Activated CD4-positive, alpha-beta T cell treated with anti-CD3 and anti-CD28 coated beads, Interleukin-2, Interleukin-6, amounts not matched to agents 100 ng/mL and 50 ng/mL, durations not matched to agents 16 hours and 8 hours (primary cell): ENCODE data around the gene IMP4.
A peak's percentile ranks its signal among the peaks of the same experiment; 100 is the strongest.

Source experiments
- DNase-seq: peaks from one replicate; pipeline ENCODE4 v3.0.0-alpha.2; 2020

Gene IMP4

DNA sequence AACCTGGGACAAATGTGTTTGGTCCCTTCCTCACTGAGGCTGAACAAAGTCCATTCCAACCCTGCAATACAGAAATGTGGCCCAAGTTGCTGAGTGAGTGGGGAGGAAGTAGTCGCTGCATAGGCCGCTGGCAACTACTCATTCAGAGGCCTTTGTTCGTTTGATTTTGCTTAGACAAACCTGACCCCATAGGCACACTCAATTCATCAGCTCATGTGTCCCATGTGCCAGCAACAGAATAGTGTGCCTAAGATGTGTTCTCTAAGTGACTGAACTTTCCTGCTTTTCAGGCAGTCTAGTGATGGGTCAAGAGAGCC lies 36.2 kb downstream of the IMP4 start:
- no peak for DNase-seq

GRCh38 chr2:130380096-130380934 lies 37.6 kb downstream of the IMP4 start:
- DNase-seq, result no peak

DNA sequence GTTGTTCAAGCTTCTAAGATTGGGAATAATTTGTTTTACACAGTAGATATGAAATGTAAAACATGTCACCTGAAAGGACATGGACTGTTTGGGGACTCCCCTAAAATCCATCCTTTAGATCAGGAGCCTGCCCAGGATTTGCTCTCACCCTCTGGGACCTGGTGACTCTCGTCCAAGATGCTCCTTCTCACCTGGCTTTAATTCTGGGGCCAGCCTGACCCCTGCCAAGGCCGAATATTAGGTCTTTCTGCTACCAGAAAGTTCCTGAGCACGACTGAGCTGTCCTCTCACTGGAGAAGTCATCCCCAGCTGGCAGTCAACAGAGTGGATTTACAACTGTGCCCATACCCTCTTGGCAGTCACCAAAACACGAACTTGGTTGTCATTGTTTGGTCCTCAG lies 38.4 kb downstream of the IMP4 start:
- no peak for DNase-seq

DNA sequence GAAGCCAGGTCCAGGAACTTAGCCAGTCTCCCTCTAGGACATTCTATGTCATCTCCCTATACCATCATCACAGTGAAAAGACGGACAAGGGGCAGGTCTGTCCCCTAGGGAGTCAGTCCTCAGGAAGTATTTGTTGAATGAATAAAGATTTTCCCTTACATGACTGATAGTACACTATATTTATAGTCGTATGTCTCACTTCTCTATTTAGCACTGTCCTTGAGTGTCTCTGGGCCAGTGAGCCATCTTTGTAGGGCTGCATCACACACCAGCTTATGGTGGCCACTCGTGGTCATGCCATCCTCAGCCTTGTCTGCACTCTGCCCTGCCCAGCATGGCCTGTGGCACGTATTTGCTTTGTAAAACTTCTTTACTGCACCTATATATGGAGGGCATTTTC lies 38.9 kb downstream of the IMP4 start:
- no peak for DNase-seq

GRCh38 chr2:130382313-130382917 lies 39.7 kb downstream of the IMP4 start:
- DNase-seq, result no peak

GRCh38 chr2:130385709-130386108 lies 43.0 kb downstream of the IMP4 start:
- no peak for DNase-seq

GRCh38 chr2:130387071-130387400 lies 44.3 kb downstream of the IMP4 start:
- no peak for DNase-seq

DNA sequence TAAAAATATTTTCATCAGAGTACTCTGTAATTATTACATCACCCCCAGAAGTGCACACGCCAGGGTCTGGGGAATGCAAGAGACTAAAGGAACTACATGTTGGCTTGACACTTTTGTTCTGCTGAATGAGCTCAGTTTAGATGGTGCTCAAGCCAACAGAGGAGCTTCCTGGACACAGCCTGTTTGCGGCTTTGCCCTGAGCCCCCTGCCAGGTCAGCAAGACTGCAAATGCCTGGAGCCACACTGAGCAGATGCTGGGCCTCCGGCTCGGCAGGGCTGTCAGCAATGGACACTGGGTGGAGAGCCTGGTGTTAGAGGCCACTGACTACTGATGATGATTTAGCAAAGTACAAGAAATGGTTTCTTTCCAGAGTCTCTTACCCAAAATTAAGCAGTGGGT lies 45.1 kb downstream of the IMP4 start:
- no peak for DNase-seq

DNA sequence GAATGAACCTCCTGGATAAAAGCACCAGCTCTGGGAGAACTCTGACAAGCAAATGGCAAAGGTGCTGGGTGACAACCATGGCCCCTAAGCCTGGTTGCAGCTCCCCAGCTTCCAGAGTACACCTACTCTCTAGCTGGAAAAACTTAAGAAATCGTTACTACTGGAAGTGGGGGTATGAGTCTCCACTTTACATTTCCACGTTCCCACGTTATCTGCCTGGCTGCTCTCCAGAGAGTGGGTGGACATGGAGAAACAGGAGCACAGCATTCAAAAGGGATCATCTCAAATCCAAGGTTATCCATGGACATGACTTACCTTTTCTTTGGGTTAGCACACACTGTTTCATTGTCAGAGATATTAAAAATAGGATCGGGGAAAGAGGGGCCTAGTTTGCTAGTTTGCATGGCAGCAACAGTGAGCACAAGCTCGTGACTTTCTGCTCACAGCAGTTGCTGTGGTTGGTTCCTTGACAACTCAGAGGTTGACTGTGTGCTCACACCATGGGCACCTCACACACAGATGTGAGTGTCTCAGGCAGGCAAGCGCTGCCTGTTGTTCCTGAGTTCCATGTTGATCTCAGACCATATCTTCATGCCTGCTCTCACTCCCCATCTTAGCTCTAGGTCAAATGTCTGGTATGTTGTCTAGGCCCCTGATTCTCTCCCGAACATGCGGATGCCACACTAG lies 45.7 kb downstream of the IMP4 start:
- no peak for DNase-seq

GRCh38 chr2:130389358-130389757 lies 46.7 kb downstream of the IMP4 start:
- DNase-seq, result no peak

DNA sequence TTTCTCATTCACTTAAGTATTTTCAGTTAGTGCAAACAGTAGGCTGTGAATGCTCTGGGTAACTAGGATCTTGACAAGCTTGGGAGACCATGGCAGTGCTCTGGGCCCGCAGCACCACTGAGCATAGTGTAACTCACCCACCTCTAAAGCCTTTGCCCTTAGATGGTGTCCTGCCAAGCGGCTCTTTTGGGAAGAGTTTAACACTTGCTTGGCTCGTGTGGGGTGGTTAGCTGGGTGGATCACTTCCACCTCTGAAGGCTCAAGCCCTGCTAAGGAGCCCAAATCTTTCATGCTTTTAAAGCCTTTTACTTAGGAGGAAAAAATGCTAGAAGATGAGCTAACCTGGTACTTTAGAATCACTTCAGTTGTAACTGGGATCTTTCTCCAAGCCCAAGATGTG lies 47.1 kb downstream of the IMP4 start:
- no peak for DNase-seq

- DNase-seq, result no peak
These were observed 47.9 kb downstream of the IMP4 start for GRCh38 chr2:130390460-130391057.

DNA sequence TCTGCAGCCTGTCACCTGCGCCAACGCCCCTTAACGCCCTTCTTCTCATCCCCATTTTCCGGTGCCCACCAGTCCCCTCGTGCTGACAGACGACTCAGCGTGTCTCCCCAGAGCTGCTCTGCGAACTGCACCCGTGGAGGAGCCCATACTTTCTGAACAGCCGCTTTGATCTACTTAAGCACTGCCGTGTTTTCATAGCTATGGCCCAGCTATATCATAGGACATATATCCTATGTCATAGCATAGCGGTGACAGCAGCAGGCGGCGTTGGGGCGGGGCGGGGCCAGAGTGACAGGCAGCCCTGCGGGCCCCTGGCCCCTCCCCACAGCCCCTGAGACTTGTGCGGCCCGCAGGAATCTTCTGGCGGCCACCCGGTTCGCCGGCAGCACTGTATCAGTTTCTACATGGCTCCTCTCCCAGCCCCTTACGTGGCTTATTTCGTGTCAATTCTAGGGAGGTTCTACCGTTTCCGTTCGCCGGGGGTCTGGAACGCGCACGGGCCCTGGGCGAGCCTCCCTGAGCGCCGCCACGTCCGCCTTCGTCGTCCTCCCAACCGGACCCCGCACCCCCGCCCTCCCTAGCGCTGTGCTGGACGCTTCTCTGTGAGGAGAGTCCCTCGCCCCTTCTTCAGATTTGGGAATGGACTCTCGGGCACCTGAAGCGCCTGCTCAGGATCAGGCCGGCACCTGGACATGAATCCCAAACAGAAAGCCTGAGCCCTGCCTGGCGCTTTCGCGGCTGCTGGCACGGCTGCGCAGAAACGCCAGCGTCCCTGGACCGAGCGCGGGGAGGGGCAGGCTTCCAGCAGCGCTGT lies 48.6 kb downstream of the IMP4 start:
- peak; percentile 71 for DNase-seq

DNA sequence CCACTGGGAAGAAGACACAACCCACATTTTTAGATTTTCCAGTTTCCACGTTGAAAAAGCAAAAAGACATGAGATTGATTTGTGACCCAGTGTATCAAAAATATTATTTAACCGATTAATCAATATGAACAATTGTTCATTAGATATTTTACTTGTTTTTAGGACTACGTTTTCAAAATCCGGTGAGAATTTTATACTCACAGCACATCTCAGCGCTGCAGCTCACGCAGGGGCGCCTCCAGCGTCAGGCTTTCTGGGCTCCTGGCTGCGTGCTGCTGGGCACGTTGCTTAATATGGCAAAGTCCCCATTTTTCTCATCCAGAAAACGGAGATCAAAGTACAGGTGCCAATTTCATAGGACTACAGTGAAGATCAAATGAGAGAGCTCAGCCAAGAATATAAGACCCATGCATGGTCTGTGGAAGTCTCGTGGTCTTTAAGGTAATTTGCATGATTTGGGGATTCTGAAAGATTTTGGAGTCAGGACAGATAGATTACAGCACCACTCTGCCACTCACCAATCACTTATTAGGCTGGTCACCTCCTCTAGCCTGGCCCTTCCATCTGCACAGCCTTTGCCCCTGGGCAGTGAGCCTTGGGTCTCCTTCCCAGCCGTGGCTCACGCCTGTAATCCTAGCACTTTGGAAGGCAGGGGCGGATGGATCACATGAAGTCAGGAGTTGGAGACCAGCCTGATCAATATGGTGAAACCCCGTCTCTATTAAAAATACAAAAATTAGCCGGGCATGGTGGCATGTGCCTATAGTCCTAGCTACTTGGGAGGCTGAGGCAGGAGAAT lies 49.4 kb downstream of the IMP4 start:
- DNase-seq, result no peak

GRCh38 chr2:130393318-130393910 lies 50.7 kb downstream of the IMP4 start:
- no peak for DNase-seq
